ENCODE data around the gene OMA1.

- TF ChIP-seq RCOR1 (IDR thresholded peaks at IDR 0.05; ENCODE audit: low read length), result no peak
- TF ChIP-seq POLR2AphosphoS5 (IDR thresholded peaks at IDR 0.05; ENCODE audit: low read depth, low read length), result no peak
- TF ChIP-seq CTCF (IDR thresholded peaks at IDR 0.05), result no peak
- no peak for TF ChIP-seq TCF12 (IDR thresholded peaks at IDR 0.05)
- TF ChIP-seq USF2 (IDR thresholded peaks at IDR 0.05; ENCODE audit: borderline replicate concordance, low read depth, low read length), result no peak
- no peak for TF ChIP-seq SIN3A (IDR thresholded peaks at IDR 0.05; ENCODE audit: borderline replicate concordance, low read depth, low read length)
These were observed 86.1 kb downstream of the OMA1 start for GRCh38 chr1:58460469-58460868.
